H9 (cell line): ENCODE measurements around the gene IRF4. TPM values are rescaled to one million over a fixed set of nuclear protein-coding genes. Genes with fewer than 3 reads are reported as not detected.

ENCODE experiments used
- DNase-seq: peaks from one replicate; pipeline ENCODE4 v3.0.0-alpha.2; 2017
- H2AFZ ChIP-seq: one replicate; pipeline ENCODE4 v1.6.1; 2013; ENCODE audit warnings: mild to moderate bottlenecking, low read length, control low read depth, moderate library complexity
- H2AK5ac ChIP-seq: 2 replicates; pipeline ENCODE4 v1.6.1; 2013; ENCODE audit warnings: low read length, control low read depth, mixed read lengths; ENCODE audit not compliant: insufficient read length
- H2BK120ac ChIP-seq: one replicate; pipeline ENCODE4 v1.6.1; 2013; ENCODE audit warnings: low read depth, mild to moderate bottlenecking, low read length, control low read depth, inconsistent platforms; ENCODE audit not compliant: poor library complexity, severe bottlenecking
- H2BK12ac ChIP-seq: 2 replicates; pipeline ENCODE4 v1.6.1; 2013; ENCODE audit warnings: low read length, control low read depth, mixed read lengths, low read depth; ENCODE audit not compliant: insufficient read length
- H2BK15ac ChIP-seq: 2 replicates; pipeline ENCODE4 v1.6.1; 2013; ENCODE audit warnings: low read depth, low read length, control low read depth
- H2BK20ac ChIP-seq: one replicate; pipeline ENCODE4 v1.6.1; 2013; ENCODE audit warnings: low read depth, mild to moderate bottlenecking, low read length, control low read depth, inconsistent platforms; ENCODE audit not compliant: poor library complexity, severe bottlenecking
- H2BK5ac ChIP-seq: 2 replicates; pipeline ENCODE4 v1.6.1; 2013; ENCODE audit warnings: low read length, control low read depth, mixed read lengths; ENCODE audit not compliant: insufficient read length
- H3K14ac ChIP-seq: 2 replicates; pipeline ENCODE4 v1.6.1; 2013; ENCODE audit warnings: low read length, control low read depth; ENCODE audit not compliant: insufficient read depth
- H3K18ac ChIP-seq: 2 replicates; pipeline ENCODE4 v1.6.1; 2013; ENCODE audit warnings: low read depth, mild to moderate bottlenecking, mixed read lengths, low read length, control low read depth; ENCODE audit not compliant: insufficient read length
- H3K23ac ChIP-seq: 2 replicates; pipeline ENCODE4 v1.6.1; 2013; ENCODE audit warnings: low read length, control low read depth, mixed read lengths, low read depth; ENCODE audit not compliant: insufficient read length
- H3K23me2 ChIP-seq: 2 replicates; pipeline ENCODE4 v1.6.1; 2013; ENCODE audit warnings: low read depth, mild to moderate bottlenecking, mixed read lengths, low read length, control low read depth; ENCODE audit not compliant: insufficient read length, poor library complexity, severe bottlenecking
- H3K27ac ChIP-seq: 2 replicates; pipeline ENCODE4 v1.5.1; 2013; ENCODE audit warnings: low read length, control low read depth, mixed read lengths, low read depth; ENCODE audit not compliant: insufficient read length
- H3K27me3 ChIP-seq: 2 replicates; pipeline ENCODE4 v1.6.1; 2013; ENCODE audit warnings: low read length, control low read depth, inconsistent platforms; ENCODE audit not compliant: insufficient read depth
- H3K4ac ChIP-seq: 2 replicates; pipeline ENCODE4 v1.6.1; 2013; ENCODE audit warnings: low read depth, mild to moderate bottlenecking, control low read depth, inconsistent platforms, low read length, moderate library complexity
- H3K4me1 ChIP-seq: 2 replicates; pipeline ENCODE4 v1.6.1; 2013; ENCODE audit warnings: low read length, control low read depth, inconsistent platforms; ENCODE audit not compliant: insufficient read depth
- H3K4me2 ChIP-seq: 2 replicates; pipeline ENCODE4 v1.6.1; 2013; ENCODE audit warnings: low read length, control low read depth, mixed read lengths; ENCODE audit not compliant: insufficient read length, insufficient read depth
- H3K56ac ChIP-seq: 2 replicates; pipeline ENCODE4 v1.6.1; 2013; ENCODE audit warnings: low read depth, mild to moderate bottlenecking, mixed read lengths, low read length, control low read depth; ENCODE audit not compliant: insufficient read length
- H3K79me1 ChIP-seq: 2 replicates; pipeline ENCODE4 v1.6.1; 2013; ENCODE audit warnings: low read depth, mild to moderate bottlenecking, moderate library complexity, low read length, control low read depth, inconsistent platforms; ENCODE audit not compliant: insufficient read depth, poor library complexity, severe bottlenecking
- H3K79me2 ChIP-seq: 2 replicates; pipeline ENCODE4 v1.6.1; 2013; ENCODE audit warnings: low read length, control low read depth, inconsistent platforms; ENCODE audit not compliant: insufficient read depth
- H3K9ac ChIP-seq: 2 replicates; pipeline ENCODE4 v1.6.1; 2013; ENCODE audit warnings: low read length, control low read depth, mixed read lengths; ENCODE audit not compliant: insufficient read length; ENCODE audit errors: extremely low read depth
- H3K9me3 ChIP-seq: one replicate; pipeline ENCODE4 v1.6.1; 2013; ENCODE audit warnings: low read depth, low read length, inconsistent platforms; ENCODE audit not compliant: control insufficient read depth
- H3T11ph ChIP-seq: one replicate; pipeline ENCODE4 v1.6.1; 2013; ENCODE audit warnings: mild to moderate bottlenecking, low read length, control low read depth, inconsistent platforms
- H4K20me1 ChIP-seq: one replicate; pipeline ENCODE4 v1.6.1; 2013; ENCODE audit not compliant: control insufficient read depth, insufficient read length, insufficient read depth
- H4K5ac ChIP-seq: 2 replicates; pipeline ENCODE4 v1.6.1; 2013; ENCODE audit warnings: low read depth, mild to moderate bottlenecking, mixed read lengths, low read length, control low read depth; ENCODE audit not compliant: insufficient read length
- H4K8ac ChIP-seq: replicated peaks from 2 replicates; pipeline ENCODE4 v1.6.1; 2013; ENCODE audit warnings: low read length, control low read depth, mixed read lengths, low read depth; ENCODE audit not compliant: insufficient read length
- H4K91ac ChIP-seq: 2 replicates; pipeline ENCODE4 v1.6.1; 2013; ENCODE audit warnings: low read depth, mild to moderate bottlenecking, moderate library complexity, mixed read lengths, low read length, control low read depth; ENCODE audit not compliant: insufficient read length
- H3K27ac Mint-ChIP-seq, 3 experiments: 2 replicates in 2 of 3; 3 replicates in 1 of 3; pipeline ENCODE4 v1.8.0; 2020 to 2021; ENCODE audit warnings: mixed read lengths in 3 of 3, mild to moderate bottlenecking in 1 of 3, moderate library complexity in 1 of 3
- H3K27me3 Mint-ChIP-seq: 2 replicates; pipeline ENCODE4 v1.8.0; 2021; ENCODE audit warnings: low read depth, mild to moderate bottlenecking, moderate library complexity, mixed read lengths
- H3K36me3 Mint-ChIP-seq, 3 experiments: 2 replicates in 2 of 3; 3 replicates in 1 of 3; pipeline ENCODE4 v1.8.0; 2020 to 2021; ENCODE audit warnings: low read depth in 3 of 3, mixed read lengths in 3 of 3; ENCODE audit not compliant: insufficient read depth in 1 of 3
- H3K4me1 Mint-ChIP-seq, 2 experiments: 2 replicates each; pipeline ENCODE4 v1.8.0; 2020; ENCODE audit warnings: mixed read lengths in 2 of 2
- H3K4me3 Mint-ChIP-seq, 2 experiments: 2 replicates in 1 of 2; 3 replicates in 1 of 2; pipeline ENCODE4 v1.8.0; 2020 to 2021; ENCODE audit warnings: mild to moderate bottlenecking in 2 of 2, mixed read lengths in 2 of 2, moderate library complexity in 1 of 2
- H3K9me3 Mint-ChIP-seq, 2 experiments: 2 replicates in 1 of 2; 3 replicates in 1 of 2; pipeline ENCODE4 v1.8.0; 2020; ENCODE audit warnings: mild to moderate bottlenecking in 2 of 2, mixed read lengths in 2 of 2, moderate library complexity in 1 of 2
- CTCF ChIP-seq: fragments of 200-600 bp; sonication (generic); conservative IDR thresholded peaks from 3 replicates; pipeline ENCODE4 v1.8.0; 2021; ENCODE audit warnings: antibody characterized with exemption, mild to moderate bottlenecking
- WGBS: extraction: QIAGEN DNeasy Blood & Tissue Kit; methylation state at CpG from one replicate; pipeline ENCODE4 v1.1.7; 2013; ENCODE audit warnings: missing lambda C conversion rate, low lambda C conversion rate, mixed read lengths; ENCODE audit not compliant: insufficient read length; ENCODE audit errors: extremely low coverage; 5-methylcytosine and 5-hydroxymethylcytosine counted together
- total RNA-seq: library from RNA; stranded (reverse); gene quantifications from 2 replicates; pipeline ENCODE4 v1.2.1, GENCODE V29; 2021

The IRF4 gene
- total RNA-seq, 1 experiment from 2014 or later, result 0.31 TPM

DNA sequence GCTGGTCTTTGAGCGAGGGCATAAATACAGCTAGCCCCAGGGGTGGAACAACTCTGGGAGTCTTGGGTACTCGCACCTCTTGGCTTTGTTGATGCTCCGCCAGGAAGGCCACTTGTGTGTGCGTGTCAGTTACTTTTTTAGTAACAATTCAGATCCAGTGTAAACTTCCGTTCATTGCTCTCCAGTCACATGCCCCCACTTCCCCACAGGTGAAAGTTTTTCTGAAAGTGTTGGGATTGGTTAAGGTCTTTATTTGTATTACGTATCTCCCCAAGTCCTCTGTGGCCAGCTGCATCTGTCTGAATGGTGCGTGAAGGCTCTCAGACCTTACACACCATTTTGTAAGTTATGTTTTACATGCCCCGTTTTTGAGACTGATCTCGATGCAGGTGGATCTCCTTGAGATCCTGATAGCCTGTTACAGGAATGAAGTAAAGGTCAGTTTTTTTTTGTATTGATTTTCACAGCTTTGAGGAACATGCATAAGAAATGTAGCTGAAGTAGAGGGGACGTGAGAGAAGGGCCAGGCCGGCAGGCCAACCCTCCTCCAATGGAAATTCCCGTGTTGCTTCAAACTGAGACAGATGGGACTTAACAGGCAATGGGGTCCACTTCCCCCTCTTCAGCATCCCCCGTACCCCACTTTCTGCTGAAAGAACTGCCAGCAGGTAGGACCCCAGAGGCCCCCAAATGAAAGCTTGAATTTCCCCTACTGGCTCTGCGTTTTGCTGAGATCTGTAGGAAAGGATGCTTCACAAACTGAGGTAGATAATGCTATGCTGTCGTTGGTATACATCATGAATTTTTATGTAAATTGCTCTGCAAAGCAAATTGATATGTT lies 19.2 kb downstream of the IRF4 start:
- H3K27me3 Mint-ChIP-seq, result peaks cover 3% of the 10 kb centered on the region
- H3K36me3 Mint-ChIP-seq, result peaks cover 0 to 3% (median 0%) of the 10 kb centered on the region in 3 experiments; a peak in 1 of 7 replicates
- Histone ChIP-seq H4K20me1 (no peaks in the 10 kb centered on the region), H3K18ac (no peak overlapping the region), H2BK15ac (no peak overlapping the region), H3K23me2 (no peaks in the 10 kb centered on the region), H4K8ac (no peak overlapping the region), H3K9me3 (no peaks in the 10 kb centered on the region), H2BK5ac (no peak overlapping the region), H4K5ac (no peak overlapping the region), H3K79me1 (no peaks in the 10 kb centered on the region), H3K23ac (no peak overlapping the region), H3K56ac (no peak overlapping the region), H2BK120ac (no peak overlapping the region), H3K14ac (no peak overlapping the region), H3K79me2 (no peaks in the 10 kb centered on the region), H3K9ac (no peak overlapping the region), H3K27ac (no peak overlapping the region), H3K27me3 (no peaks in the 10 kb centered on the region), H2BK12ac (no peak overlapping the region), H3T11ph (no peak overlapping the region), H2AK5ac (no peak overlapping the region), H4K91ac (no peak overlapping the region), H3K4me2 (no peak overlapping the region), H3K4ac (no peak overlapping the region), H2AFZ (no peak overlapping the region), H2BK20ac (no peak overlapping the region), H3K4me1 (no peaks in the 10 kb centered on the region; the same call in 1 of the 2 replicates)
- no peak for DNase-seq
- WGBS, result no CpG with 5 or more reads among the region's 15 CpGs
- H3K27ac Mint-ChIP-seq, result no peak overlapping the region
- peaks cover 15 to 21% of the 10 kb centered on the region in 2 experiments for H3K4me1 Mint-ChIP-seq
- no peak overlapping the region for H3K4me3 Mint-ChIP-seq
- no peak for TF ChIP-seq CTCF
- H3K9me3 Mint-ChIP-seq, result peaks cover 0 to 4% of the 10 kb centered on the region in 2 experiments; a peak in 1 of 5 replicates
